HG02973 (cell line): ENCODE measurements around the gene CD8B2.
"Not testable (repeated sequence)": the region's sequence is repeated elsewhere in the genome, so short reads cannot be mapped to it uniquely, and the experiment has no call there.

Experiments used
- ATAC-seq: cut with Tn5 transposase; IDR thresholded peaks from one replicate; pipeline ENCODE4 v1.9.1; 2021; ENCODE audit warnings: moderate library complexity; ENCODE audit not compliant: unreplicated experiment

CD8B2 gene

GRCh38 chr2:106511476-106511901 is 24.3 kb downstream of the CD8B2 start:
- ATAC-seq, result not testable (repeated sequence)

DNA sequence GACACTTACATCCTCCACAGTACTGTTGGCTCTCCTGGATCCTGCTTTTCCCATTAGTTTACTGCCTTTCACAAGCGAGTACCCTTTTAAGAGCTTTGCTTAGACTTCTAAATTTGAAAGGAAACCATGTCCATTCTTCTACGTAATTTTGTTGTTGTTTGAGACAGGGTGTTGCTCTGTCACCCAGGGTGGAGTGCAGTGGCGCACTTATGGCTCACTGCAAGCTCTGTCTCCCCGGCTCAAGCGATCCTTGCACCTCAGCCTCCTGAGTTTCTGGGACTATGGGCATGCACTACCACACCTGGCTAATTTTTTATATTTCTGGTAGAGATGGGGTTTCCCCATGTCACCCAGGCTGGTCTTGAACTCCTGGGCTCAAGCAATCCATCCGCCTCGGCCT is 24.8 kb downstream of the CD8B2 start:
- not testable (repeated sequence) for ATAC-seq

DNA sequence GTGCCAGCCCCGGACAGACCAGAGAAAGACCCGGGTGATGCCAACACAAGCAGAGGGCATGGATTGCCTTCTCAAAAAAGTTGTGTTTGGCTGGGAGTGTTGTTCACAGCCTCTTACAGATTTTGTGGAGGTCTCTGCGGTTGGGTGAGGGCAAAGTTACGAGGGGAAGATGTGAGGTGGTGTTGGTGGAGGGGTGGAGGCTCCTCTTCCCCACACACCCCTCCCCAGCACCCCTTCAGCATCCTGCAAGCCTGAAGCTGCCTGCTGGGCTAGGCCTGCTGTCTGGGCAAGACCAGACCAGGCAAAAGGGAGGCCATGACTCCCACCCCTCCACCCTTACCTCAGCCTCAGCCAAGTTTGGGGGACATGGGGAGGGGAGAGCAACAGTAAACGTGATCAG is 26.2 kb downstream of the CD8B2 start:
- not testable (repeated sequence) for ATAC-seq

DNA sequence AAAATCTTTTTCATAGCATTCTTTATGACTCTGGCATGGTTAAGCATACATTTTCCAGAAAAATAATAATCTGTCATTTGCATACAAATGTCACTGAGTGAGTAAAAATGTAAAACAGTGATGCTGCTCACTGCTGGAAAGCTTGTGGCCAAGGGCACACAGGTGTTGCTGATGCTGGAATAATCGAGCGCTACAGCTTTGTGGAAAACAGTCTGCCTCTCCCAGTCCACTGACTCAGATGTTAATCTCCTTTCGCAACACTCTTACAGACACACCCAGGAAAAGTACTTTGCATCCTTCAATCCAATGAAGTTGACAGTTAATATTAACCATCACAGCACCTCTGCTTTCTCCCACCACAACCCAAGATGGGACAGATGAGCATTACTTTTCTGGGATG is 27.7 kb downstream of the CD8B2 start:
- ATAC-seq, result not testable (repeated sequence)

DNA sequence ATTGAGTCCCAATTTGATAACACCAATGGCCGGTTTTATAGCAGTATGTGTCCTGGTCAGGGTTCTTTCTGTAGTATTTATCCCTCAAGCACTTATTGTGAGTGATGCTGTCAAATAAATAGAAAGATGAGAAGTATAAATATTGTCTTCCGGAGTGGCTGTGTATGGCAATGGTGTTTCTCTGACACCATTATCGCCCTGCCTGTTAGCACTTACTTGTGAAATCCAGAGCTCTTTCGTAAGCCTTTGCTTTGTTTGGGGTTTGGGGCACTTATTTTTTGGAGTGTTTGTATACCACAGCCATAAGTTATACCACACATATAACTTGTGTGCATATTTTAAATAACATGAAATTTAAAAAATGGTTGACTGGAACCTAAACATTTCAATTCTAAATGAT is 29.3 kb downstream of the CD8B2 start:
- ATAC-seq, result no peak

DNA sequence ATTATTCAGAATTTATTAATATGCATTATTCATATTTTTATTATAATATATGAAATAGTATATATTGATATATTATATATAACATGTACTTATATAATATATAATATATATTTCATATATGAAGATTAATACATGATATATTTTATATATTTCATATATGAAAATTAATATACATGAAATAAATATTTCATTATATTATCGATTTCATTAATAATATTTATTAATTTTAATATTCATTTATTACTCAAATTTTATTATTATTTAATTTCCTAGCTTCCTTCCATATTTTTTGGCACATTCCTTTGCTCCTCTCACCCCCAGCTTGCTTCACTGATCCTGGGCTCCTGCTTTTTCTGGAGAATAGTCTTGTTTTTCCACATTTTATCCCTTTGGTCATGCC is 29.7 kb downstream of the CD8B2 start:
- ATAC-seq, result no peak

DNA sequence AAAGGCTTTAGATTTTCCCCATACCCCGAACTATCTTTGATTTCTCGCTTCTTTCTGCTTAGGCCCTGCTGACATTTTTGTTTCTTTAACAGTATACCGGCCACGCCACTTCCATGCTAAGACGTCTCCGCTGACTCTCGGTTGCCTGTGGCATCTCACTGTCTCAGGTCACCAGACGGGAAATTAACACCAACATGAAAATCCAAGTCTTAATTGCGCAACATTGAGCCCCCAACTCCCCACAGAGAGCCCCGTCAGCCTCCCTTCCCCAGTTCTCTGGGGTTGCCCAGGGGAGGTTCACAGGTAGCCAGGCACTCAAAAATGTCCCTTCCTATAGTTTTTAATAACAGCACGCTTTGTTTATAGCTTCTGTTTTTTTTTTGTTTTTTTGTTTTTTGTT is 30.2 kb downstream of the CD8B2 start:
- no peak for ATAC-seq

DNA sequence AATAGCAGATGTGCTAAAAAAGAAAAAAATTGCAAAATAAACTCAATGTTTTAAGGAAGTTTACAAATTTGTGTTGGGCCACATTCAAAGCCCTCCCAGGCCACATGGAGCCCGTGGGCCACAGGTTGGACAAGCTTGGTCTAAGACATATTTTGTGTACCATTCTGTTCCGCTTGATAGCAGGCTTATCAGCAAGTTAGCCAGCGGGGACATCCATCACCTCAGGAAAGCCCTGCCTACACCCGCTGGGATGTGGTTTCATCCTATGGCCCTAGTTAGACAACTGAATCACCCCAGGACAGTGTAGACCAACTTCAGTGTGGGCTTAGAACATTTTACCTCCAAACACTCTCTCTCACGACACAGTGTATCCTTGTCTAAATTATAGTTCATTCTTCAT is 32.6 kb downstream of the CD8B2 start:
- ATAC-seq, result no peak

DNA sequence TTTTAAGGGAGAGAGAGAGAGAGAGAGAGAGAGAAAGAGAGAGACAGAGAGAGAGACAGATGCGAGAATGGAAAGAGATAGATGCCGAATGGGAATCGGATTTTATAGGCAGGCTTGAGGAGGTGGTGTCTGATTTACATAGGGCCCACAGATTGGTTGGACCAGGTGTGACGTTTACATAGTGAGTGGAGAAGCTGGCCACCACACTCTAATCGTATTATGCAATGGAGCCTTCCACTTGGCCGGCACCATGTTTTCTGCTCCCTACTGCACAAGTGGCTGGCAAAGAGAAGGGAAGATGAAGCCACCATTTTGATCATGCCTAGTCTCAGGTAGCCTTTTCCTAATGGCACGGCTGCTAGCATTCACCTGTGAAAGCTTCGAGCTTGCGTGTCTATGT is 33.9 kb downstream of the CD8B2 start:
- ATAC-seq, result no peak

DNA sequence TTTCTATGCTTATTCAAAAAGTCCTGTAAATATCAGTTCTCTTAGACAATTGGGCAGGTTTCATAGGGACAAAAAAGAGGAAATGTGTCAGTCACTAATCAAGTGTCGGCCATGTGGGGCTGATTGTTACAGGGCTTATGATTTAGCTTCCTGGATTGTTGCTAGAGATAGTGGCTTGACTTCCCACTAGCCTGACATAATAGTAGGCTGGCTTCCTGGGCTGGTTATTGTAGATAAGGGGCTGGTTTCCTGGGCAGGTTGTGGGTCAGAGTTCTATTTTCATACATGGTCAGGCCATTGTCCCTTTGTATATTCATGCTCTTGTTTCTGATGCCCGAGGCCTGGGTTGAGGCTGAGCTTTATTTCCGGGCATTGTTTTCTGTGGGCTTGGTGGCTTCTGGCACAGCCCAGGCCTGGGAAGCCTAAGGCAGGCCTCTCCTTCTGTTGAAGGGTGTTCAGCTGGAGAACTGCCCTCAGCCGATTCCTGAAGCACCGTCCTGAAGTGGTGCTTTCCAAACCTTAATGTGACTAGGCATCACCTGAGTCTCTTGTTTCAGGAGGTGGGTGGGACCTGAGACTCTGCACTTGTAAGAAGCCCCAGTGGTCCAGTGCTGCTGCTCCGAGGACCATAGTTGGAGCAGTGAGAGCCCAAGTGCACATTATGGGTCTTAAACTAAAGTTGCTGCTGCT is 37.0 kb downstream of the CD8B2 start:
- no peak for ATAC-seq

DNA sequence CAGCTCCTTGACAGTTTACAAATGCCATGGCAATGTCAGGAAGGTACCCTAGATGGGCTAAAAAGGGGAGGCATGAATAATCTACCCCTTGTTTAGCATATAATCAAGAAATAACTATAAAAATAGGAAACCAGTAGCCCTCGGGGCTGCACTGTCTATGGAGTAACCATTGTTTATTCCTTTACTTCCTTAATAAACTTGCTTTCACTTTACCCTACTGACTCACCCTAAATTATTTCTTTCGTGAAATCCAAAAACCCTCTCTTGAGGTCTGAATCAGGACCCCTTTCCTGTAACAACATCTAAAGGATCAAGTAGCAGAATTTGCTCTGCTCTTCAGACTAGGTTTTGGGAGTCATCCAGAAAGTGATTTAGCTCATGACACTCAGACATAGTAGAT is 43.7 kb downstream of the CD8B2 start:
- ATAC-seq, result no peak

DNA sequence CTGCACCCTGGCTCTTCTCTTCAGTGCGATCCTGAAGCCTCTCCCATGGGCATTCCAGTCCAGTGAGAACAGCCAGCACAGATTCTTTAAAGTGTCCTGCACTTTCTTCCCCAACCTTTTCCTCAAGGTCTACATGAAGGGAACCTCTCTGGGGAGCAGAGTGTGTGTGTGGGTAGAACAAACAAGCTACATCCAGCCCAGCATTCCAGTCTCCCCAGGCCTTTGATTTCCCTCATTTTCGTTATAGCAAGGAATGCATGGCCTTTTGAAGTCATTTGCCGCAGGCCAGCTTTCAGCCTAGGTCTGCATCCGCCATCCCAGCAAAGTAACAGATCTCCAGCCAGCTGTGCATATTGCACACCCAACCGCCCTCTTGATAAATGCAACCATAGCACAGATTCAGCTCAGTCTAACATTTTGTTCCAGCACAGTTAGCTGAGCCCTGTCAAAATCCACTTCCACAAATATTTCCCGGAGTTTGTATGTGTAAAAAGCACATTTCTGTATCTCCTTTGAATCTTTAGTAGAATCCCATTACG is 44.6 kb downstream of the CD8B2 start:
- ATAC-seq, result no peak

- no peak for ATAC-seq
Observed at GRCh38 chr2:106532236-106532635, 45.1 kb downstream of the CD8B2 start.

GRCh38 chr2:106534471-106534870 is 47.3 kb downstream of the CD8B2 start:
- no peak for ATAC-seq

DNA sequence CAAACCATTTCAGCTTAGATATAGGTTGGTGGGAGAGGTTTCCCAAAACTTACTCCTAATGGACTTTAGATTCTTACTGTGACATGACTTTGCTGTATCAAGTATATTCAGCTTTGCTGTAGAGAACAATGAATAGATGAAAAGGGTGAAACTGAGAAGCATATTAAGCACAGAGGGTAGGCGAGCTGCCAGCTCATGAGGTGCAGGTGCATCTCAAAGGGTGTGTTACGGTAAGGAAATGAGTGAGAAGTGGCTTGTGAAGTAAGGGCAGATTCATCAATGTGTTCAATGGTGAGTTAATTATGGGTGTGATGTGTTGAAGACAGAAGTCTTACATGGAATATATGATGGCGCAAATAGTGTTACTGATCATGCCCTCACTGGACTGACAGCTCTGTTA is 49.3 kb downstream of the CD8B2 start:
- no peak for ATAC-seq

DNA sequence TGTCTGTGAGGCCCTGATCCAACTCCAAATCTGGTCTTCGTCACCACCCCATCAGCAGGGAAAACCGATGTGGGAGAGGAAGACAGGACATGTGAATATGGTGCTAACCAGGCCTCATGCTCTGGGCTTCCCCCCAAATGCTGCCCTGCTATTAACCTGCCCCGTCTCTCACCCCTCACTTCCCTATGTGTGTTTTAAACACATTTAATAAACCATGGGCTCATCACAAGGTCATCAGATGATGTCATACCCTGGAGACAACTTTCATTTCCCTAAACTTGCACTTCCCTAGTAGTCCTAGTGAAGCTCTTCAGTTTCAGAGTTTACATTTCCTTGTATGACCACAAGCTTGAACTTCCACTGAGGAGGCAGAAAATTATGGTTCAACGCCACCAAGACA is 49.9 kb downstream of the CD8B2 start:
- ATAC-seq, result no peak

GRCh38 chr2:106537791-106538191 is 50.6 kb downstream of the CD8B2 start:
- ATAC-seq, result no peak

DNA sequence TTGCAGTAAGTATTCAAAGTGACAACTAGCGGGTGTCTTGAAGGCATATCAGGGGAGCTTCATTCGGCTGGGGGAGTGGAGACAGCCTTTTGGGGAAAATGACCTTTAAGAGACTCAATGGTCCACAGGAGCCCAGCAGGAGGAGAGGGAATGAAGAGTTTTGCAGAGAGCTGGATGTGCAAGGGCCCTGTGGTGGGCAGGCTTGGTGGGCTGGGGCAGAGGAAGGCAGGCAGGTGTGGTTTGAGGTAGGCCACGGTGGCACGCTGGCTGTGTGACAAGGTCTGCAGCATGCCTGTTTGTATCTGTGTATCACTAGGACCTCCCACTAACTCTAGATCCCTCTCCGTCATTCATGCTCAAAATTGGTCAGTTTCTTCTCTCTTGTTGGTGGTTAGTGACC is 53.7 kb downstream of the CD8B2 start:
- no peak for ATAC-seq

GRCh38 chr2:106541333-106541732 is 54.2 kb downstream of the CD8B2 start:
- ATAC-seq, result no peak

DNA sequence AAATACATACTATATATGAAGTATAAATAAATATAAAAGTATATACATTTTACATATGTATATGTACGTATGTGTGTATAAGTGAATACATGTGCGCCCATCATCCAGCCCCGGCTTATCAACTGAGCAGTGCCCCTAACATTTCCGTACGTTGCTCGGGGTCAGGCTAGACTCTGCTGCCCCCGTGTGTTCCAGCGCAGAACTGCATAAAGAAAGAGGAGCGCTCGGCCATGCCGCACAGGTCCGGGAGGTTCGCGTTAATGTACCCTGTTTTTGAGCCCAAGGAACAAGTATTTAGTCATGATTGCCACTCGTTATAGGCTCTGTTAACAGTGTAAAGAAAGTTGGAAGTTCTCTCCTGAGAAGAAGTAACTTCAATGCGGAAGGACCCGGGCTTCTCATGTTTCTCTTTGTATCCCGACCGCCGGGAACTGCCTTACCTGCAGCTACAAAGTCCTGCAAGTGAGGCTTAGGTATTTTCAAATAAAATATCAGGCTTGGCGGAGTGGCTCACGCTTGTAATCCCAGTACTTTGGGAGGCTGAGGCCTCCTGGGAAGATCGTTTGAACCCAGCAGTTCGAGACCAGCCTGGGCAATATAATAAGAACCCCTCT is 55.7 kb downstream of the CD8B2 start:
- peak; percentile 96 for ATAC-seq

GRCh38 chr2:106545007-106545406 is 57.8 kb downstream of the CD8B2 start:
- ATAC-seq, result no peak

GRCh38 chr2:106546391-106546990 is 59.3 kb downstream of the CD8B2 start:
- ATAC-seq, result no peak
